ENCODE data around the gene SLFN5. TPM values are rescaled to one million over a fixed set of nuclear protein-coding genes. Genes with fewer than 3 reads are reported as not detected.
"Not testable (repeated sequence)": the region's sequence is repeated elsewhere in the genome, so short reads cannot be mapped to it uniquely, and the experiment has no call there.

Gene SLFN5
- total RNA-seq, 2 donors from 2014 or later, result 53.8 to 70.3 TPM

GRCh38 chr17:35227546-35227945 lies 15.3 kb upstream of the SLFN5 start:
- Mint-ChIP-seq H3K4me1 (ENCODE audit: low read depth) (peaks cover 37% of the 10 kb centered on the region), H3K36me3 (ENCODE audit: insufficient read depth in 2 of 2) (peaks cover 7 to 12% of the 10 kb centered on the region in 2 donors)
- no peak for DNase-seq

DNA sequence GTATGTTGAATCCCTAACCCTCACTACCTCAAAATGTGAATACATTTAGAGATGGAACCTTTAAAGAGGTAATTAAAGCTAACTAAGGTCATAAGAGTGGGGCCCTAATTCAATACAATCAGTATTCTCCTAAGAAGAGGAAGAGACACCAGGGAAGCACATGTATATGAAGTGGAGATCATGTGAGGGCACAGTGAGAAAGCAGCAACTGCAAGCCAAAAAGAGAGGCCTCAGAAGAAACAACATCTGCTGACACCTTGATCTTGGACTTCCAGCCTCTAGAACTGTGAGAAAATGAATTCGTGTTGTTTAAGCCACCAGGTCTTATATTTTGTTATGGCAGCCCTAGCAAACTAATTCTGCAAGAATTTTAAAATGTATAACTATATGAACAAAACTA lies 13.2 kb upstream of the SLFN5 start:
- ATAC-seq (replicated peaks in 1 of 2) (no peak), DNase-seq (no peak)
- Mint-ChIP-seq H3K27ac (no peak overlapping the region), H3K36me3 (ENCODE audit: insufficient read depth in 2 of 2) (peaks cover 0 to 1% of the 10 kb centered on the region in 2 donors), H3K4me3 (no peak overlapping the region), H3K27me3 (ENCODE audit: low read depth) (no peaks in the 10 kb centered on the region), H3K4me1 (ENCODE audit: low read depth) (peaks cover 41% of the 10 kb centered on the region), H3K9me3 (no peaks in the 10 kb centered on the region)

More at GRCh38 chr17:35227546-35227945, 15.3 kb upstream of the SLFN5 start:
- ATAC-seq (replicated peaks in 1 of 2), result peak in 1 of 2 donors; percentile 32
- H3K27ac Mint-ChIP-seq, result no peak overlapping the region
- H3K4me3 Mint-ChIP-seq, result no peak overlapping the region
- H3K9me3 Mint-ChIP-seq, result peaks cover 1 to 5% of the 10 kb centered on the region in 2 donors
- no peaks in the 10 kb centered on the region for H3K27me3 Mint-ChIP-seq (ENCODE audit: low read depth)

DNA sequence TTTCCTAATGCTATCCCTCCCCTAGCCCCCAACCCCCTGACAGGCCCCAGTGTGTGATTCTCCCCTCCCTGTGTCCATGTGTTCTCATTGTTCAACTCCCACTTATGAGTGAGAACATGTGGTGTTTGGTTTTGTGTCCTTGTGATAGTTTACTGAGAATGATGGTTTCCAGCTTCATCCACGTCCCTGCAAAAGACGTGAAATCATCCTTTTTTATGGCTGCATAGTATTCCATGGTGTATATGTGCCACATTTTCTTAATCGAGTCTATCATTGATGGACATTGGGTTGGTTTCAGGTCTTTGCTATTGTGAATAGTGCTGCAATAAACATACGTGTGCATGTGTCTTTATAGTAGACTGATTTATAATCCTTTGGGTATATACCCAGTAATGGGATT lies 8.6 kb upstream of the SLFN5 start:
- not testable (repeated sequence) for H3K9me3 Mint-ChIP-seq; H3K27me3 Mint-ChIP-seq (ENCODE audit: low read depth); ATAC-seq (replicated peaks in 1 of 2); H3K36me3 Mint-ChIP-seq (ENCODE audit: insufficient read depth in 2 of 2); H3K4me3 Mint-ChIP-seq; H3K27ac Mint-ChIP-seq; DNase-seq
- peaks cover 73% of the 10 kb centered on the region for H3K4me1 Mint-ChIP-seq (ENCODE audit: low read depth)

- Mint-ChIP-seq H3K36me3 (ENCODE audit: insufficient read depth in 2 of 2) (peaks cover 0 to 1% of the 10 kb centered on the region in 2 donors), H3K4me3 (peak overlapping the region; percentile 35), H3K27ac (no peak overlapping the region), H3K4me1 (ENCODE audit: low read depth) (peaks cover 73% of the 10 kb centered on the region), H3K27me3 (ENCODE audit: low read depth) (no peaks in the 10 kb centered on the region), H3K9me3 (no peaks in the 10 kb centered on the region)
- ATAC-seq (replicated peaks in 1 of 2) (peak; percentile 28 to 49), DNase-seq (no peak)
These were observed 7.6 kb upstream of the SLFN5 start for GRCh38 chr17:35235289-35235688.

DNA sequence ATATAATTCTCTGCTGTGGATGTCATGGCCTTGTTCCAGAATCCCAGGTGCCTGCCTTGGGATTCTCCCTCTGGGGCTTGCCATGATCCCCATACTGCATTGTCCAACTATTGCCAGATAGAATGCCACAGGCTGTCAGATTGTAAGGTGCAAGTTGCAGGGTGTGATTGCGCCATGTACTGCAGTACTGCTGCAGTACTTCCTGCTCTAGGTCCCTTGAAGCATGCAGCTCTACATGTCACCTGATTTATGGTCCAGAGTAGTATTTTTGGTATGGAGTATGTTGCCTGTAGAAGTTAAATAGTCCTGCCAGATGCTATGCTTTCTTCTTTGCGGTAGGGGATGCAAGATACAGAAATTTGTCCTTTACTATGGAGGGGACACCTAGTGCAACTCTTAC lies 7.0 kb upstream of the SLFN5 start:
- peak overlapping the region; percentile 6 to 38 for H3K4me3 Mint-ChIP-seq
- no peak for ATAC-seq (replicated peaks in 1 of 2)
- DNase-seq, result no peak
- no peaks in the 10 kb centered on the region for H3K27me3 Mint-ChIP-seq (ENCODE audit: low read depth)
- H3K36me3 Mint-ChIP-seq (ENCODE audit: insufficient read depth in 2 of 2), result no peaks in the 10 kb centered on the region
- H3K27ac Mint-ChIP-seq, result no peak overlapping the region
- H3K9me3 Mint-ChIP-seq, result no peaks in the 10 kb centered on the region
- peaks cover 72% of the 10 kb centered on the region for H3K4me1 Mint-ChIP-seq (ENCODE audit: low read depth)

GRCh38 chr17:35236821-35237220 lies 6.1 kb upstream of the SLFN5 start:
- Mint-ChIP-seq H3K4me3 (no peak overlapping the region), H3K27ac (no peak overlapping the region), H3K4me1 (ENCODE audit: low read depth) (peaks cover 76% of the 10 kb centered on the region), H3K27me3 (ENCODE audit: low read depth) (no peaks in the 10 kb centered on the region), H3K36me3 (ENCODE audit: insufficient read depth in 2 of 2) (peaks cover 2 to 3% of the 10 kb centered on the region in 2 donors), H3K9me3 (no peaks in the 10 kb centered on the region)
- DNase-seq, result no peak
- no peak for ATAC-seq (replicated peaks in 1 of 2)

- DNase-seq, result peak in 1 of 2 donors; percentile 29
- H3K27ac Mint-ChIP-seq, result peak overlapping the region; percentile 87
- peaks cover 2 to 3% of the 10 kb centered on the region in 2 donors for H3K36me3 Mint-ChIP-seq (ENCODE audit: insufficient read depth in 2 of 2)
- peaks cover 79% of the 10 kb centered on the region for H3K4me1 Mint-ChIP-seq (ENCODE audit: low read depth)
- no peaks in the 10 kb centered on the region for H3K9me3 Mint-ChIP-seq
- H3K27me3 Mint-ChIP-seq (ENCODE audit: low read depth), result no peaks in the 10 kb centered on the region
- peak; percentile 28 to 30 for ATAC-seq (replicated peaks in 1 of 2)
- peak overlapping the region; percentile 92 to 96 for H3K4me3 Mint-ChIP-seq
These were observed 4.1 kb upstream of the SLFN5 start for GRCh38 chr17:35238821-35239220.

- peaks cover 83% of the 10 kb centered on the region for H3K4me1 Mint-ChIP-seq (ENCODE audit: low read depth)
- H3K27me3 Mint-ChIP-seq (ENCODE audit: low read depth), result no peaks in the 10 kb centered on the region
- ATAC-seq (replicated peaks in 1 of 2) (no peak), DNase-seq (no peak)
- H3K27ac Mint-ChIP-seq, result peak overlapping the region; percentile 87
- H3K4me3 Mint-ChIP-seq, result peak overlapping the region; percentile 92 to 96
- H3K36me3 Mint-ChIP-seq (ENCODE audit: insufficient read depth in 2 of 2), result peaks cover 3 to 5% of the 10 kb centered on the region in 2 donors
- no peaks in the 10 kb centered on the region for H3K9me3 Mint-ChIP-seq
These were observed 3.0 kb upstream of the SLFN5 start for GRCh38 chr17:35239823-35240222.

DNA sequence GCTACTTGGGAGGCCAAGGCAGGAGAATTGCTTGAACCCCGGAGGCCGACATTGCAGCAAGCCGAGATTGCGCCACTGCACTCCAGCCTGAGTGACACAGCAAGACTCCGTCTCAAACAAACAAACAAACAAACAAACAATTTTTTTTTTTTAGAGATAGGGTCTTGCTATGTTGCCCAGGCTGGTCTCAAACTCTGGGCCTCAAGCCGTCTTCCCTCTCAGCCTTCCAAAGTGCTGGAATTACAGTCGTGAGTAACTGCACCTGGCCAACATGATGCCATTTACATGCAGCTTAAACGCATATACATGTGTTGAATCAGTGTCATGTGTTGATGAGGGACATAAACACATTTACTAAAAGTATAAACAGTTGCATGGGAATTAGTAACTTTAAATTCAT lies 2.0 kb upstream of the SLFN5 start:
- Mint-ChIP-seq H3K9me3 (no peaks in the 10 kb centered on the region), H3K4me1 (ENCODE audit: low read depth) (peaks cover 83% of the 10 kb centered on the region), H3K27ac (peak overlapping the region; percentile 55), H3K36me3 (ENCODE audit: insufficient read depth in 2 of 2) (peaks cover 3 to 5% of the 10 kb centered on the region in 2 donors), H3K4me3 (peak overlapping the region; percentile 92 to 96), H3K27me3 (ENCODE audit: low read depth) (no peaks in the 10 kb centered on the region)
- ATAC-seq (replicated peaks in 1 of 2) (no peak), DNase-seq (no peak)

DNA sequence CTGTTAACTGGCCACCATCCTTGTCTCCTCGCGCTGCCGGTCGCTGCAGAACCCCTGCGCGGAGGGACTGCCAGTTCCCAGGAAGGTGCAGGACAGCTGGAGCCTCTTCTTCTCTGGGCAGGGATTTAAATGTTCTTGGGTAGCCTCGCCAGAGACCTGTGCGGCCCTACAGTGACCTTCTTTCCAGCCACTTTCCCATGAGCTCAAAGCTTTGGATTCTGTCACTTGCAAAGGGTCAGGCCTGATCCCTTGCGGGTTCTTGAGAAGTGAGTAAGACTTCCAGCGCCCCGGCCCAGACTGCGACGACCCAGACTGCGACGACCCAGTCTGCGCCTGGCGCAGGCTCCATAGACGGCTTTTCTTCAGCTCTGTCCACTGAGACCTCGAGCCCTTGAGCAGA lies 1.4 kb upstream of the SLFN5 start:
- H3K27me3 Mint-ChIP-seq (ENCODE audit: low read depth), result no peaks in the 10 kb centered on the region
- H3K4me3 Mint-ChIP-seq, result peak overlapping the region; percentile 92 to 96
- peaks cover 3 to 5% of the 10 kb centered on the region in 2 donors for H3K36me3 Mint-ChIP-seq (ENCODE audit: insufficient read depth in 2 of 2)
- ATAC-seq (replicated peaks in 1 of 2) (no peak), DNase-seq (peak; percentile 54 to 57)
- H3K27ac Mint-ChIP-seq, result peak overlapping the region; percentile 84
- H3K9me3 Mint-ChIP-seq, result no peaks in the 10 kb centered on the region
- H3K4me1 Mint-ChIP-seq (ENCODE audit: low read depth), result peaks cover 78% of the 10 kb centered on the region

GRCh38 chr17:35242158-35242804 lies 591 bp upstream of the SLFN5 start:
- ATAC-seq (replicated peaks in 1 of 2), result peak; percentile 60 to 67

DNA sequence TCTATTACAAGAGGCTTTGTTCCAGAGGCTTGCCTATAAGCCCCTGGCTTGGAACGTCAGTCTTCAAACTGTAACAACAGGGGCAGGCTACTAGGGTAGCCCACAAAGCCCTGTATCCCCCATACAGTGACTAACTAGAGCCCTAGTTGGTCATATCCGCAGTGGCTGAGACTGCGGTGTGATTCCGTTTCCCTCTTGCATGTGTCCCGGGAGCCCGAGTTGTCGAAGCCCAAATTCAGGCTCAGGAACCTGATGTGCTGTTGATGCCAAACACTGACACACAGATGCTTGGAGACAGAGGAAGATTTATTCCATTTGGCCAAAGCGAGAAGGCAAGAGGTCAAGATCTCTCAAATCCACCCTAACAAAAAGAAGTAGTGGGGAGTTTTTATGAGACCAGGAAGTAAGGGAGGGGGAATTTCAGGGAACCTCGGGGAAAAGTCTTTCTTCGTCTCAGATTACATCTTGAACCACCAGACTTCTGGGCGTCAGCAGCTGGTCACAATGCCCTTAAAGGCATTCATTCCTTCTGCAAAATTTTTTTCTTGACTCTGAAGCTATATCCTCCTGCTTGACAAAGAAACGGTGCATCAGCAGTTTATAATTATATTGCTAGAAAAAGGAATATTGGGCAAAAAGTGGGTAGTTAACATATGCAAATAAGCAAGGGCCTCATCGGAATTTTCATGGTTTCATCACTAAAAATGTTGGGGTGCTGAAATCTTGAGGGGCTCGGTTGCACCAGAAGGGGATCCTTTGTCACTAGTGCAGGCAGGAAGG lies 879 bp downstream of the SLFN5 start:
- peak; percentile 35 to 43 for ATAC-seq (replicated peaks in 1 of 2)
- peaks cover 75% of the 10 kb centered on the region for H3K4me1 Mint-ChIP-seq (ENCODE audit: low read depth)
- H3K27ac Mint-ChIP-seq, result peak overlapping the region; percentile 96
- peak overlapping the region; percentile 92 to 96 for H3K4me3 Mint-ChIP-seq
- peak; percentile 68 to 69 for DNase-seq
- no peaks in the 10 kb centered on the region for H3K27me3 Mint-ChIP-seq (ENCODE audit: low read depth)
- peaks cover 8 to 17% of the 10 kb centered on the region in 2 donors for H3K36me3 Mint-ChIP-seq (ENCODE audit: insufficient read depth in 2 of 2)
- H3K9me3 Mint-ChIP-seq, result no peaks in the 10 kb centered on the region

More at GRCh38 chr17:35242158-35242804, 591 bp upstream of the SLFN5 start:
- H3K4me3 Mint-ChIP-seq, result peak overlapping the region; percentile 92 to 96
- peak; percentile 88 to 92 for DNase-seq
- no peaks in the 10 kb centered on the region for H3K27me3 Mint-ChIP-seq (ENCODE audit: low read depth)
- peaks cover 5 to 6% of the 10 kb centered on the region in 2 donors for H3K36me3 Mint-ChIP-seq (ENCODE audit: insufficient read depth in 2 of 2)
- H3K9me3 Mint-ChIP-seq, result no peaks in the 10 kb centered on the region
- H3K27ac Mint-ChIP-seq, result peak overlapping the region; percentile 84
- H3K4me1 Mint-ChIP-seq (ENCODE audit: low read depth), result peaks cover 75% of the 10 kb centered on the region
